GM21367 (cell line): ENCODE measurements around the gene CMTM3.
"Not testable (repeated sequence)": the region's sequence is repeated elsewhere in the genome, so short reads cannot be mapped to it uniquely, and the experiment has no call there.

Experiments
- ATAC-seq: cut with Tn5 transposase; IDR thresholded peaks from one replicate; pipeline ENCODE4 v1.9.1; 2021; ENCODE audit not compliant: unreplicated experiment

CMTM3 gene

DNA sequence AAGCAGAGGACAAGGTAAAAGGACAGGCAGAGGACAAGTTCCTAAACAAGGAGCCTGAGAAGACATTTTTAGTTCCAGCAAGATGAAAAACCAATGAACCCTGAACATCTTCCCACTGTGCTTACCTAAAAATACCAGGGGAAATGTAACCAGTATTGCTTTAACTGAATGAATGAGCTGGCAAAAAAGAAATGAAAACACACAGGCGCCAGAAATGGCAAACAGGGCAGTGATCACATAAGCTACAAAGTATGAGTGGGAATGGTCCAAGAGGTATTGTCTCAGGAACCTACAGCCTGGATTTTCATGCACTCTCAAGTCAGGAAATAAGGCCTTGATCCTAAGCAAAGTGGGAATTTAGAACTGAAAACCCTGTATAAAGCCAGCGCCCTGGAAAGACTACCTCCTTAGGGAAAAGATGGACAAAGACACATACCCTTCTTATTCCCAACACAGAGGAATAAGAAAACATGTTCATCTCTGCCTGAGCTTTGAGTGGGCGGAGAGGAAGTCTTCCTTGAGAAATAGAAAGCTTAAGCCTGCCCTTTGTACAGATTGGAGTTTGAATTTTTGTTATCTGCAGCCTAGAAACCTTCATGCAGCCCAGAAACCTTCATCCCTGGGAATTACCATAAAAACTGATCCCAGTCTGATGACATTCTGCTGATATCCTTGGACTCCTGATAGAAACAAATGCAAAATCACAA, 23.1 kb upstream of the CMTM3 start:
- ATAC-seq = no peak

DNA sequence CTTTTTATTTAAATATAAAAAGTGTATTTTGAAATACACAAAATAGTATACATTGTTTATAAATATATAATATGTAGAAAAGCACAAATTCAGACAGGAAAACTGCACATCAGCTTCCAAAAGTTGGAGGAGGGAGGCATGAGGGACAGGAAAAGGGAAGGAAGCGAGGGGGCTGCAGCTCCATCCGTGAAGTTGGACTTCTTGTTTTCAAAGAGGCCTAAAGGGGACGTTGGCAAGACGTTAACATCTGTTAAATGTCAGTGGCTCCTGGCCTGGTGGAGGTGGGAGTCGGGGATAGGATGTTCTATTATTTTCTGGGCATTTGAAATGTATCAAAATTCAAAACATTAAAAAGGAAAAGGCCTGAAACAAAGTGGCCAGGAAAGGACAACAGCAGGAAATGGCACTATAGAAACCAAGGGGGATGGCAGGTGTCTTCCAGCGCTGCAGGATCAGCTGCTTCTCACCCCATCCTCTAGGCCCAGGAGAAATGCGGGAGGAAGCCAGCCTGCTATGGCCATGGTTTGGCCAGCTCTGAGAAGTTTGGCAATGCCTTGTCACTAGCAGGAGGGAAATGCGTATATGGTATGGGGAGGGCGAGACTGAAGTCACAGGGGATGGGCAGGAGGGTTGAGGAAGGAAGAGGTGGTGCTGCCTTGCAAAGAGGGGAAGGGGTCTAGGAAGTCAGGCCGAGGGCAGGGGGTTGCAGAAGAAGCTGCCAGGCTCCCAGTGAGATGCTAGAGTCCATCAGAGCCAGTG, 18.8 kb upstream of the CMTM3 start:
- ATAC-seq = no peak

DNA sequence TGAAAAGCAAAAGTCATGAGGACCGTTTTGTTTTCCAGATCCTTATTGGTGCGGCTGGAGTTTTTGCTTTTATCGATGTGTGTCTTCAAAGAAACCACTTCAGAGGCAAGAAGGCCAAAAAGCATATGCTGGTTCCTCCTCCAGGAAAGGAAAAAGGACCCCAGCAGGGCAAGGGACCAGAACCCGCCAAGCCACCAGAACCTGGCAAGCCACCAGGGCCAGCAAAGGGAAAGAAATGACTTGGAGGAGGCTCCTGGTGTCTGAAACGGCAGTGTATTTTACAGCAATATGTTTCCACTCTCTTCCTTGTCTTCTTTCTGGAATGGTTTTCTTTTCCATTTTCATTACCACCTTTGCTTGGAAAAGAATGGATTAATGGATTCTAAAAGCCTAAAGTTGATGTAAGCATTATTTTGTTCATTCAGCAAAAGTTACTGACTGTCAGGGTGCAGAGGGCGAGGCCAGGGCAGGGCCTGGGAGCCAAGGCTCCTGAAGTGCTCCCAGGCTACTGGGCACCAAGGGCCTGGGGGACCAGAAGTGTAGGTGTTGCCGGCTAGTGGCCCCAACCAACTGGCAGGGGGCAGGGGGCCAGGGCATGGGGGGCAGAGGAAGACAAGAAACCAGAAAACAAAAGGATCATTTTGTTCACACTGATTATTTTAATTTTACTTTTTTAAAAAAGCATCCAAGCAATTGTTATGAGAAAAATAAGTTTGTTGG, 16.5 kb upstream of the CMTM3 start:
- ATAC-seq = no peak

DNA sequence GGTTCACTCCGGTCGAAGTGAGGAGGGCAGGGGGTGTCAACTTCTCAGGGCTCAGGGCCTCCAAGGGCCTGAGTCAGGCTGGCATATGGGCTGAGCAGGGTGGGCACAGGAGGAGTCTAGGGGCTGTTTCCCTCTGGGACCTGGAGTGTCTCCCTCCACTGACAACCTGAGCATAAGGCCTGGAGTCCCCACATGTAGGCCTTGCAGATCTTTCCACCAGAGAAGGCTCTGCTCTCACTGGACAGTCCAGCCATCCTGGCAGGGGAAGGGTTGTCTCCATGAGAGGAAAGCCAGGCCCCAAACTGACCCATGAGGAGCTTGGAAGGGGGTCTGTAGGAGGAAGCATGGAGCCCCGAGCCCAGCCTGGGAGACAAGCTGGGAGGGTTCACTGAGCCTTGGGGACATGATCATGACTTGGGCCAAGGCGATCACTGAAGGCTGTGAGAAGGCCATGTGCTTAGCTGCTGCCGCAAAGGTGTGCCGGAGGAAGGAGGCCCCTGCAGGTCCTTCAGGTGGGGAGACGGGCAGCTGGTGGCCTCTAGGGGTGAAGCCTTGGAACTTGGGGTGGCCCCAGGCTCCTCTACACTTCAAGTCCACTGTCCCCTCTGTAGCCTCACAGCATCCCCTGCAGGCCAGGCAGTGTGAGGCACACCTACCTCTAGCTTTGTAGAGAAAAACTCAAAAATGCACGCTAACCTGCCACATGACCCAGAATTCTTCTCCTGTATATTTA, 15.4 kb upstream of the CMTM3 start:
- peak; percentile 83 for ATAC-seq

DNA sequence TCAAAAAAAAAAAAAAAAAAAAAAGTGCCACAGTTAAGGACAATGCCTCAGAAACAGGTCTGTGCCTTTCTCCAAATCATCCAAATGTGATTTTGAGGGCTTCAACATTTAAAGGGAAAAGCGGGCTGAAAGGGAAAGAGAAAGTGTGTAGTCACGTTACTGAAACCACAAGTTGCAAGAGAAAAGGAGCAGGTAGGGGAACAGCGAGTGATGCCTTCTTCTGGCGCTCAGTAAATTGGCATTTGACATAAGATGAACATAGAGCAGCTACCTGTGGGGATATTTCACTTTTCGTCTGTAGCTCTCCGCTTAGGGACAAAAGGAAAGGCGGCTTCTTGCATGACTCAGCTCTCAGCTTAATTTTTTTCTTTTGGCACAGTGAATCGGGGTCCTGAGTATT, 14.2 kb upstream of the CMTM3 start:
- no peak for ATAC-seq

DNA sequence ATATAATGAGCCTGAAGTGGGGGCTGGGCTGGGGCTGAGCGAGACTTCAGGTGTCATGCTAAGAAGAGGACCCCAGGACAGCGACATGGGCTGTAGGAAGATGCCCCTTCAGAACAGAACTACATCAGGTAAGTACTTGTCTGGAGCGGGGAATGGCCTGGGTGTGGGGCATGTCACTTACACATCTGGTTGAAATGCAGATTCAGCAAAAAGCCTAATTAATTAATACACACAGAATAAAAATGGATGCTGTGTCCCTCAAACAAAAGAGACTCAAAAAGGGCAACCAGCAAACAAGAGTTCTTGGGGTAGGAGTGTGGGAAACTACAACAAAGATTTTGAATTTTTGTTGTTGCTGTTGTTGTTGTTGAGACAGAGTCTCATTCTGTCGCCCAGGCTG, 13.5 kb upstream of the CMTM3 start:
- ATAC-seq = no peak

DNA sequence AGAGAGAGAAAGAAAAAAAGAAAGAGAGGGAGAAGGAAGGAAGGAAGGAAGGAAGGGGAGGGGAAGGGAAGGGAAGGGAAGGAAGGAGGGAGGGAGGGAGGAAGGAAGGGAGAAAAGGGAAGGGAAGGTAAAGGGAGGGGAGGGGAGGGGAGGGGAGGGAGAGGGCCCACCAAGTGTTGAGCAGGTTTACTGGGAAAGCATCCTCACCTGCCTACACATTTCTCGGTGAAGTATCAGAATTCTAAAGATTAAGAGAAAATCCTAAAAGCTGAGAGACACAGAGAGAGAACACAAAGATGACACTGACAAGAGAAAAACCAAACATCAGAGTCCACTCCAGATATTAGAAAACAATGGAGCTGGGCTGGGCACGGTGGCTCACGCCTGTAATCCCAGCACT, 12.3 kb upstream of the CMTM3 start:
- no peak for ATAC-seq

DNA sequence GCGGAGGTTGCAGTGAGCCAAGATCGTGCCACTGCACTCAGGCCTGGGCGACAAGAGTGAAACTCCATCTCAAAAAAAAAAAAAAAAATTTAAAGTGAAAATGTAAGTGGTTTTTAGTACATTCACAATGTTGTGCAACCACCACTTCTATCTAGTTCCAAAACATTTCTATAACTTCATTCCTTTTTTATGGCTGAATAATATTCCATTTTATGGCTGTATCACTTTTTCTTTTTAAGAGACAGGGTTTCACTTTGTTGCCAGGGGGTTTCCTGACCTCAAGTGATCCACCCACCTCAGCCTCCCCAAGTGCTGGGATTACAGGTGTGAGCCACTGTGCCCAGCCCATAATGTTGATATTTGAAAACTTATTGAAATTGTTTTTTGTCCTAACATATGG, 11.7 kb upstream of the CMTM3 start:
- ATAC-seq = no peak

DNA sequence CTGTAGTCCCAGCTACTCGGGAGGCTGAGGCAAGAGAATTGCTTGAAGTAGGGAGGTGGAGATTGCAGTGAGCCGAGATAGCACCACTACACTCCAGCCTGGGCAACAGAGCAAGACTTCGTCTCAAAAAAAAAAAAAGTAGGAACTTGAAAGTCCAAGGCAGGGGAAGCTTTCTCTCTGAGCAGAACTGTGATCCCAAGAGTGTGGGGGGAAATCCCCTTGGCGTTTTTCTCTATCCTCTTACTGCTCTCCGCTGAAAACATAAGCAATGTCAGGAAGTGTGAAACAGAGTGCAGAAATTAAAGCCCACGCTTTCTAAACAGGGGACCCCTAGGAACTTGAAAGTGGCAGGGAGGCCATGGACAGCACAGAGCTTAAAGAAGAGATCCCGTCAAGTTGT, 9.8 kb upstream of the CMTM3 start:
- no peak for ATAC-seq

DNA sequence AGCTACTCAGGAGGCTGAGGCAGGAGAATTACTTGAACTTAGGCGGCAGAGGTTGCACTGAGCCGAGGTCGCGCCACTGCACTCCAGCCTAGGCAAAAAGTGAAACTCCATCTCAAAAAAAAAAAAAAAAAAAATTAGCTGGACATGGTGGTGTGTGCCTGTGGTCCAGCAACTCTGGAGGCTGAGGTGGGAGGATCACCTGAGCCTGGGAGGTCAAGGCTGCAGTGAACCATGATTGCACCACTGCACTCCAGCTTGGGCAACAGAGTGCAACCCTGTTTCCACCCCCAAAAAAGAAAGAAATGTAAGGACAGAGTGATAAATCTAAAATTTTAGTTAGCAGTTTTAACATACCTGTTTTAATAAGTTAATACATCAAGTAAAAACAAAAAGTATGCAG, 7.9 kb upstream of the CMTM3 start:
- ATAC-seq = not testable (repeated sequence)

DNA sequence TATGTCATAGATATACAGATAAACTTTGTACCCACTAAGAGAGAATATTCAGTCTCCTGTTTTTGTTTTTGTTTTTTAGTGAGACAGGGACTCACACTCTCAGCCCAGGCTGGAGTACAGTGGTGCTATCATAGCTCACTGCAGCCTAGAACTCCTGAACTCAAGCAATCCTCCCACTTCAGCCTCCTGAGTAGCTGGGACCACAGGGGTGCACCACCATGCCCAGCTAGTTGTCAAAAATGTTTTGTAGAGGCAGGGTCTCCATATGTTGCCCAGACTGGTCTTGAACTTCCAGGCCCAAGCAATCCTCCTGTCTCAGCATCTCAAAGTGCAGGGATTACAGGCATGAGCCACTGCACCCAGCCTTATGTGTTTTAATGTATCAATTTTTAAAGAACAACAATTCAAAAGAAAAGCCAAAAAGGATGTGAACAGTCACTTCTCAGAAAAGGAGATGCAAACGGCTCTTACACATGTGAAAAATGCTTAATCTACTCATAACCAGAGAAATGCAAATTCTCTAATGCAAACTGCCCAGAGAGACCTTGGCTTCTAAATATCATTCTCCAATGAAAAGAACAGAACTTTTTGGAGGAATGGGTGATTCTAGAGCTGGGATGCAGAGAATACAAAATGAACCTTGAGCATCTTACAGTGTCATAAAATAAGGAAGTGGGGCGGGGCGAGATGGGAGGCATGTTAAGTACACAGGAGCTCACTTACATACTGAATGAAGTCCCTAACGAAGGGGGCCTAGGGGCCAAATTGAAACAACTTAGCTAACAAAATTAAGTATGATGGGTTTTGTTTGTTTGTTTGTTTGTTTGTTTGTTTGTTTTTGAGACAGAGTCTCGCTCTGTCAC, 7.3 kb upstream of the CMTM3 start:
- ATAC-seq = no peak

DNA sequence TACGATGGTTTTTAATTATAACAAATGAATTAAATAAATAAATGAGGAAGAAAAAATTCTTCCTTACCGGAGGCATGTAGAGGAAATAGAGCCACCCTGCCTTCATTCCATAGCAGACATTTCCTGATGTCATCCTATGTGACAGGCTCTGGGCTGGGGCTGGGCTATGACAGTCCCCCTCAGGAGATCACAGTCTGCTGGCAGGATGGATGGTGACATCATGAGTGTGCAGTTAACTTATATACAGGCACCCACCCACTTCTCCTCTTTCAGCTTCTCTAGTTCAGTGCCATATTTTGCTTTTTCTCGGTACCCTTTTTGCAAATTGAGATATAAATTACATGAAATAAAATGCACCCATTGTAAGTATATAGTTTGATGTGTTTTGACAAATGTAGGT, 6.4 kb upstream of the CMTM3 start:
- ATAC-seq = no peak

DNA sequence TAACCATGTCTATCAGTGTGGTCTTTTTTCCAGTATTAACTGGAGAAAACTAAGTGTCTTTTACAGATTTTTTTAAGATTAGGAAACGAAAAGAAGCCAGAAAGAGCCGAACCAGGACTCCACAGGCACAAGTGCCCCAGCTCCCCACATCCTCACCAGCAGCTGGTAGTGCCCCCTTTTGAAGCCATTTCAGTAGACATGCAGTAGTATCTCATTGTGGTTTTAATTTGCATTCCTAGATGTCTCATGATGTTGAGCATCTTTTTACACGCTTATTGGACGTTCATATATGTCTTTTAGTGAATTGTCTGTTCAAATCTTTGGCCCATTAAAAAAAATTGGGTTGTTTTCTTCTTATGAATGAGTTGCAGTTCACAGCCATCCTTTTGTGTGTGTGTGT, 4.8 kb upstream of the CMTM3 start:
- no peak for ATAC-seq

DNA sequence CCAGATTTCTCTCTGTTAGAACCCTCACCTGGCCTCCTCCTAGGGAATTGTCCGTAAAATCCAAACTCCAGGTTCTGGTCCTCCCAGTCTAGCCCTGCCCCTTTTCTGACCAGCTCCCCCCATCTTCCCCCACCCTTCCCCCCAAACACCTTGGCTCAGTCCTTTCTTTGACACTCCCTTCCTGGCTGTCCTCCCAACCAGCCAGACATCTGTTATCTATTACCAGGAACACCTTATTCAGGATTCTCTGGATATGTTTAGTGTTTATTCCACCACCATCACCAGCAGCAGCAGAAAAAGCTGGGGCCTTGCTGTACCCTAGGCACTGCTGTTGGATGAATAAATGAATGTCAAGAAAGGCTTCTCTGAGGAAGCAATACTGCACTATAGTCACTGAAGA, 4.0 kb upstream of the CMTM3 start:
- no peak for ATAC-seq

DNA sequence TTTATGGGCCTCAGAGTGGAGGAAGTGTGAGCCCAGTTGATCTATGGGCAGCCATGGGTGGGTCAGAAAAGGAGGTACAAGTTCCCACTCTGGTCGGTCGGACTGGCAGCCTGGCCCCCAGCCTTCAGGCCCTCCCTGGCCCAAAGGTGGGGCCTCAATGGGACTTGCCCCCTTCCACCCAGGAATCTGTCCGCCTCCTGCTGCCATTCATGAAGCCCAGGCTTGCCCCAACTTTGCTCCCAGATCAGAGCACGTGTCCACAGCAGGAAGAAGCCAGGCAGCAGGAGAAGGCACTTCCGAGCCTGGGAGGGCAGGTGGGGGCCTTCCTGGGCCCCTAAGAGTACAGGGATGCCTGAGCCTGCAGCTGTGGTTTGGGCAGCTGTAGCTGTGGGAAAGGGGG, 3.0 kb upstream of the CMTM3 start:
- no peak for ATAC-seq

DNA sequence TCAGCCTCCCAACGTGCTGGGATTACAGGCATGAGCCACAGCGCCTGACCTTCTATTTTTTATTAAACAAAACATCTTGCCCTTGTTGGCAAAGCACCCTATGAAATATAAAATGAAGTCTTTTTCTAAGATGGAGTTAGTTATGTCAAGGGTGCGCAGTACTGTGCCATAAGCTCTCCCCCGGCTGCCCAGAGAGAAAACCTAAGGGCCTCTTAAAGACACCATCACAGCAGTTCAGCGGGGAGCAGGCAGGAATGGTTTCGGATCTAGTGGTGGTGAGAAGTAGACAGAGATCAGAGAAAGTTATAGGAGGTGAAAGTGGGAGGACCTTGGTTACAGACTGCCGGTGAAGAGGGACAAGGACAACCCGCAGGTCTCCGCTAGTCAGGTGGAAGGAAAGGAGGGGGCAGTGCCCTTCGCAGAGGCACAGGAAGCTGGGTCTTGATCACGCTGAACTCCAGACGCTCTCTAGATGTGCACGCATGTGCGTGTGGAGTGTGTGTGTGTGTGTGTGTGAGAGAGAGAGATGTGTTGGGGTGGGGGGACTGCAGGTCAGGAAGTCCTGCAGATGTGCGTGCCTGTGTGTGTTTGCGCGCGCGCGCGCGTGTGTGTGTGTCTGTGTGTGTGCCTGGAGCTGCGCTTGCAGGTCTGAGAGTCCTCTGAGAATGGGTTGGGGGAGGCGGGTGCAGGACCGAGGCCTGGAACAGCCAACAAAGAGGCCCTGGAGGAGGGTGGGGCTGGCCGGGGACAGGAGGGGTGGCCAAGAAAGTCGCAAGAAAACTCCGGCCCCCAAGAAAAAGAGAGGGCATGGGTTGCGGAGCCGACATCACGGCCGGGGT, 748 bp upstream of the CMTM3 start:
- no peak for ATAC-seq

DNA sequence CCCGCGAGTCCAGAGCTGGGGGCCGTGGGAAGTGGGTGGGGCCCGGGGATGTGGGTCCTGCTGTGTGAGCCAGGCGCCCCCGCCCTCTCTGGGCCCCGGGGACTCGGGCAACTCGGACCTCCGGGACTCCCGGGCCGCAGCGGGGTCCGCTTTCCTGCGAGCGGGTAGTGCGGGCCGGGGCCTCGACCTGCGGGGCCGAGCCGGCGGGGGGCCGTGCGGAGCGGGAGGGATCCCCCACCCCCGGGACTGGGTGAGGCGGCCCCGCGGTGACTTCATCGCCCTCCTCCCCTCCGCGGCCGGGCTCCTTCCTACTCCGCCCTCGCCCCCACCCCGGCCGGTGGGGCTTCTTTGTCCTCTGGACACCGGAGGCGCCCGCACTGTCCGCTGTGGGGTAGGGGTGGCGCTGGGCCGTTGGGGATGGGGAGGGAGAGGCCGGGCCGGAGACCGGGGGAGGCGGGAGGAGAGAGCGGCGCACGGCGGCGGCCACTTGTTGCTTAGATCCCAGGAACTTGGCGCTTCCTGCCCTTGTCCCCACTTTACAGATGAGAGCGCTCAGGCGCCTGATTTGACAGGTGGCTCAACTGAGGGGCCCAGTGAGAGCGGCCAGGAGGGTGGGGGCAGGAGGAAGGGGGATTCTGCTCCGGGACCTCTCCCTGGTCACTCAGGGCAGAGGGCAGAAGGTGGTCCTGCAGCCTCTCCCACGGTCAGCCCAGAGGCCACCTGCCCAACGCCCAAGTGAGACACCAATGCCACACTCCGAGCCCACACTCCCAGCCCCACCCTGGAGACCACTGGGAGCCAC, 874 bp downstream of the CMTM3 start:
- ATAC-seq = no peak

DNA sequence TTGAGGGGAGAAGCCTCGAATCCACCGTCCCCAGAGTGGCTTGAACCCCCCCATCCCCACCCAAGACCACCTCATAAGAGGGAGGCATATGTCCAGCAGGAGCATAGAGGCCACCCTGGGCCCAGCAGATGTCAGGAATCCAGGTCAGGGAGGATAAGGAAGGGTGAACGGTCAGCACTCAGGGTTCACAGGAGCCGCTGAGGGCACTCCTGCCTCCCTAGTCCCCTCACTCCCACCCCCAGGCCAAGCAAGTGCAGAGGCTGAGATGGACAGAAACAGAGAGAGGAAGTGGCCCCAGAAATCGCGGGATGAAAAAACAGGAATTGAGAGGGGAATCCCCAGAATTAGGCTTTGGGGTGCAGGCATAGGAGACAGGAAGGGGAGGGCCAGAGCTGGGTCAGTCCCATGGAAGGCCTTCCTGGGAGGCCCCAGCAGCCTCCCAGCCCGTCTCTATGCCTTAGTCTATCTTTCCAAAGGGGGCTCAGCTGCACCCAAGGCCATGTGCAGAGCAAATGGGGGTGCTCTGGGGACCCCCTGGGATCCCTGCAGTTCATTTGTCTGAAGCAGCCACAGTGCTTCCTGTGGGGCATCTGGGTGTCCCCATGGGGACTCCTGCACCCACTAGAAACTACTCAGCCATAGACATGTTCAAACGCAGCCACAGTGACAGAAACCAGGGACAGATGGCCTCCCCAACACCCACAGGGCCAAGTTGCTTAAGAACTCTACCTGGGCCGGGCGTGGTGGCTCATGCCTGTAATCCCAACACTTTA, 1.7 kb downstream of the CMTM3 start:
- ATAC-seq = peak; percentile 50
